ENCODE measurements around the gene DHRS1.
"Not testable (repeated sequence)": the region's sequence is repeated elsewhere in the genome, so short reads cannot be mapped to it uniquely, and the experiment has no call there.

Gene DHRS1

DNA sequence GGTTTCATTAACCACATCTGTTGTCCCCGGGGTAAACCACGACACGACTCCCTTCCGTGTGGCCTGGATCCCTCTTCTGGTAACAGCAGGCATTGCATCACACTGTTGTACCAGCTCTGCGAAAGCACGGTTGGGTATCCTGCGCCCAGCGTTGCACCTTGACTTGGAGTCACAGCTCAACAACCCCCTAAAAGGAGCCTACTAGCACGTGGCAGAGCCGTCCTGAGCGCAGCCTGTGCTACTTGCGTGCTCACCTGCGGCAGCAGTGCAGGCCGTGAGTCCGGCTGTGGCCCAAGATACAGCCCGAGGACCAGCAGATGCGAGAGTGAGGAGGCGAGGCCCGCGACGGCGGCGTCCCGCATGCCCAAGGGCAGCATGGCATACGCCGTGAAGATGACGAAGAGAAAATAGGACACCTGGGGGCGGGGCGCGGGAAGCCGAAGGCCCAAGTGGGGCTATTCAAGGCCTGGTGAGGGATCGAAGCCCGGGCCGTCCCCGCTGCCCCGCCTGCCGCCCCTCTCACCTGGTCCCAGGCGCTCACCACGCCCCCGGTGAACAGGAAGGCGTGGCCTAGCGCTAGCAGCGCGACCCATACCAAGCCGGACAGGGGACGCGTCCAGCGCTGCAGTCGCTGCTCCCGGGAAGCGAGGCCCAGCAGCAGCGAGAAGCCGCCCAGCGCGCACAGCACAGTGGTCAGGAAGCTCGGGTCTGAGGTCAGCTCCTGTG lies 32.9 kb upstream of the DHRS1 start:
- TF ChIP-seq CTCF (IDR thresholded peaks at IDR 0.05; ENCODE audit: low read depth, low read length): peak; percentile 89
- no peak overlapping the region for H3K4me3 ChIP-seq (ENCODE audit: low read depth, low read length)

GRCh38 chr14:24331731-24332267 lies 32.2 kb upstream of the DHRS1 start:
- TF ChIP-seq CTCF (IDR thresholded peaks at IDR 0.05; ENCODE audit: low read depth, low read length): no peak
- no peak overlapping the region for H3K4me3 ChIP-seq (ENCODE audit: low read depth, low read length)

DNA sequence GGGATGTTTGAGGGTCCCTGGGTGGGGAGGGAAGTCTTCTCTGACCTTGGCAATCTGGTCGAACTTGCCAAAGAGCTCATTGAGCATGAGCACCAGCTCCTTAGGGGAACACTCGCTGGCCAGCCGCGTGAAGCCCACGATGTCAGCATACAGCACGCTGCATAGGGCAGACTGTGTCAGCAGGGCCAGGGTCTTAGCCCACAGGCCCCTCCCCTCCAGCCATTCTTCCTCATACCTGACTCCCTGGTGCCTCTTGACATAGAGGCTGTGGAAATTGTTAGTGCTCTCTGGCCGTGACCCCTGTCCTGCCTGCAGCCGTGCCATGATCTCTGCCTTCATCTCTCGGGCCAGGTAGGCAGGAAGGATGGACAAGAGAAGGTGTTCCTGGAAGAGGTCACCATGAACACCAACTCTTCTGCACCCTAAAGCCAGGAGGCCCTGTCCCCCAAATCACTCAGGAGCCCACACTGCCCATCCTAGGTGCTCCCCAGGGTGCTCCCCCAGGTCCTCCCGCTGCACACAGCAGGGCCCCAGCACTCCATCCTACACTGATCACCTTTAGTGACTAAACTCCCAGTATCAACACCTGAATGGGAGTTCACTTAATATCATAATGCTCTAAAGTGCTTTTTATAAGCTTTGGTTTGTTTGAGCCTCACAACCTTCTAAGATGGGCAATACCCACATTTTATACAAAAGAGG lies 31.5 kb upstream of the DHRS1 start:
- no peak overlapping the region for H3K4me3 ChIP-seq (ENCODE audit: low read depth, low read length)

GRCh38 chr14:24329736-24330135 lies 30.2 kb upstream of the DHRS1 start:
- no peak for TF ChIP-seq CTCF (IDR thresholded peaks at IDR 0.05; ENCODE audit: low read depth, low read length)
- no peak overlapping the region for H3K4me3 ChIP-seq (ENCODE audit: low read depth, low read length)

More for the DNA sequence above, 31.5 kb upstream of the DHRS1 start:
- no peak for TF ChIP-seq CTCF (IDR thresholded peaks at IDR 0.05; ENCODE audit: low read depth, low read length)

- TF ChIP-seq CTCF (IDR thresholded peaks at IDR 0.05; ENCODE audit: low read depth, low read length): no peak
- no peak overlapping the region for H3K4me3 ChIP-seq (ENCODE audit: low read depth, low read length)
Measured at GRCh38 chr14:24329073-24329663, 29.6 kb upstream of the DHRS1 start.

DNA sequence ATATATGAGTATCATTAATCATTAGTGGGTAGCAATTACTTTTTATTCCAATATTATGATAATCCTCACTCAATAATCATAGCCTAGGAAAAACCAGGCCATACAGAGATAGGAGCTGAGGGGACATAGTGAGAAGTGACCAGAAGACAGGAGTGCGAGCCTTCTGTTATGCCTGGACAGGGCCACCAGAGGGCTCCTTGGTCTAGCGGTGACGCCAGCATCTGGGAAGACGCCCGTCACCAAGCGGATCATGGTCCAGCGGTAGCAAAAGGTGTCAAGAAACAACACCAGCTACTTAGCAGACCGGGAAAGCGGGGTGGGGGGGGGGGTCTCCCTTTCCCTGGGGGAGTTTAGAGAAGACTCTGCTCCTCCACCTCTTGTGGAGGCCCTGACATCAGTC lies 28.3 kb upstream of the DHRS1 start:
- not testable (repeated sequence) for H3K4me3 ChIP-seq (ENCODE audit: low read depth, low read length)
- peak; percentile 32 for TF ChIP-seq CTCF (IDR thresholded peaks at IDR 0.05; ENCODE audit: low read depth, low read length)

- no peak for TF ChIP-seq CTCF (IDR thresholded peaks at IDR 0.05; ENCODE audit: low read depth, low read length)
- H3K4me3 ChIP-seq (ENCODE audit: low read depth, low read length): no peak overlapping the region
Measured at GRCh38 chr14:24327303-24327702, 27.7 kb upstream of the DHRS1 start.
